Neural progenitor cell (in vitro differentiated cells): Measurements from ENCODE around the gene P4HA3.

ENCODE experiments used
- EZH2 ChIP-seq: fragments of 200-600 bp; sonication (generic); IDR thresholded peaks from 2 replicates; pipeline ENCODE4 v1.6.1; 2017; ENCODE audit warnings: antibody characterized with exemption, mild to moderate bottlenecking, moderate library complexity
- EZH2phosphoT487 ChIP-seq: fragments of 200-600 bp; sonication (generic); IDR thresholded peaks from 2 replicates; pipeline ENCODE4 v1.6.1; 2017; ENCODE audit warnings: antibody characterized with exemption
- TF ChIP-seq, protein P1 (sequence below): fragments of 200-600 bp; sonication (generic); IDR thresholded peaks from 2 replicates; pipeline ENCODE4 v1.5.1; 2017; ENCODE audit warnings: antibody characterized with exemption, mild to moderate bottlenecking

DNA sequence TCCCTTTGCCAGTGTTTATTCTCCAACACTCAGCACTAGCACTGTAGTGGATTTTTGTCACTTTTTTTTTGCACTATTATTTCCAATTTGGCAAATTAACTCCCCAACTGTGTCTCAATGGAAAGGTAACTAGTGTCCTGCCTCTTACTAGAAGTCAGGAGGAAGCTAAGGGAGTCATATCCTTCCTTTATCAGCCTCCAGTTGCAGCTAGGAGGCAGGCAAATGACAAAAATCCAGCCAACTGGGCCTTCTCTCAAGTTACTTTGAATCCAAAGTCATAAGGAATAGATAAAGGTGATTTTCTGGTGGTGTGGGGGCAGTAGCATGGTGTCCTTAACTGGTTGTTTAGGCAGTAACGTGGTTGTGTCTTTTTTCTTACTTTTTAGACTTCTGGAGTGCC, 15.6 kb upstream of the P4HA3 start:
- TF ChIP-seq, protein P1, sequence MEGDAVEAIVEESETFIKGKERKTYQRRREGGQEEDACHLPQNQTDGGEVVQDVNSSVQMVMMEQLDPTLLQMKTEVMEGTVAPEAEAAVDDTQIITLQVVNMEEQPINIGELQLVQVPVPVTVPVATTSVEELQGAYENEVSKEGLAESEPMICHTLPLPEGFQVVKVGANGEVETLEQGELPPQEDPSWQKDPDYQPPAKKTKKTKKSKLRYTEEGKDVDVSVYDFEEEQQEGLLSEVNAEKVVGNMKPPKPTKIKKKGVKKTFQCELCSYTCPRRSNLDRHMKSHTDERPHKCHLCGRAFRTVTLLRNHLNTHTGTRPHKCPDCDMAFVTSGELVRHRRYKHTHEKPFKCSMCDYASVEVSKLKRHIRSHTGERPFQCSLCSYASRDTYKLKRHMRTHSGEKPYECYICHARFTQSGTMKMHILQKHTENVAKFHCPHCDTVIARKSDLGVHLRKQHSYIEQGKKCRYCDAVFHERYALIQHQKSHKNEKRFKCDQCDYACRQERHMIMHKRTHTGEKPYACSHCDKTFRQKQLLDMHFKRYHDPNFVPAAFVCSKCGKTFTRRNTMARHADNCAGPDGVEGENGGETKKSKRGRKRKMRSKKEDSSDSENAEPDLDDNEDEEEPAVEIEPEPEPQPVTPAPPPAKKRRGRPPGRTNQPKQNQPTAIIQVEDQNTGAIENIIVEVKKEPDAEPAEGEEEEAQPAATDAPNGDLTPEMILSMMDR: no peak
- TF ChIP-seq EZH2 (no peak), EZH2phosphoT487 (no peak)
